NOMO-1 (cell line): ENCODE measurements around the gene UVRAG.

Experiments
- DNase-seq, 2 experiments: peaks; one replicate each; lab custom pipeline; 2025; ENCODE audit not compliant: unreplicated experiment in 2 of 2; lab: John Stamatoyannopoulos, UW

UVRAG gene

DNA sequence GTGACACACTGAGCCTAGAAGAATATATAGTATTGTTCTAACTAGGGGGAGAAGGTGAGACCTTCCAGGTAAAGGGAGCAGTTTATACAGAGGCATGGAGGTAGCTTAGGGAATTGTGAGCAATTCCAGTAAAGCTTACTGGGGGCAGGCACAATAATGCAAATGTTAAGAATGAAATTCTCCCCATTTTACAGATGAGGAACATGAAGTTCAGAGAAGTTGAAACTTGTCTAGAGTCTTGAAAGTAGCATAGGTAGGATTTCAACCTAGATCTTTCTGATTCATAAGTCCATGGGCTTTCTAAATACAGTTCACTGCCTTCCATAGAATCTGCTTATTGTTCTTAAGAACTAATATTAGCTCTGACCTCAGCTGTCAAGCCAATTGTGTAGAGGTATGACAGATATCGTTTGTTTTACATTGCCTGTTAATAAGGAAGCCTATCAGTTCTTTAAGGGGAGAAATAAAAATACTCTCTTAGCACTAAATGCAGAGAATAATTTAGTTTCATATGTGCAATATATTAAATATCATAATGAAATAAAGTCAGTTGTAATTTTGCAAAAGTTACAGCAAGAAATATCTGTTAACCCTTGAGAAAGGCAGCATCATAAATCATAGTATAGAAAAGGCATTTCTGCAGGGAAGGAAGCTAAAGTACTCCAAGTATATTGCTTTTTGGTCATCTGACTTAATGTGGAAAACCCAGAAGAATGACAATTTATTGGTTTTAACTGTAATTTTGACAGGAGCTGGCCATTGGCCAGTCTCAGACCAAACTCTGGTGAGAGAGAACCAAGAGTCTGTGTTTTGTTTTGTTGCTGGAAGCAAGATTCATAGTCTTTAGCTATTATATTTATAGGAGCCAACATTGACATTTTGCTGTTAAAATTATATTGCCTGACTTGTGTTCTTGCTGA, 181.8 kb downstream of the UVRAG start:
- no peak for DNase-seq

GRCh38 chr11:76004400-76004799, 189.4 kb downstream of the UVRAG start:
- DNase-seq: no peak

DNA sequence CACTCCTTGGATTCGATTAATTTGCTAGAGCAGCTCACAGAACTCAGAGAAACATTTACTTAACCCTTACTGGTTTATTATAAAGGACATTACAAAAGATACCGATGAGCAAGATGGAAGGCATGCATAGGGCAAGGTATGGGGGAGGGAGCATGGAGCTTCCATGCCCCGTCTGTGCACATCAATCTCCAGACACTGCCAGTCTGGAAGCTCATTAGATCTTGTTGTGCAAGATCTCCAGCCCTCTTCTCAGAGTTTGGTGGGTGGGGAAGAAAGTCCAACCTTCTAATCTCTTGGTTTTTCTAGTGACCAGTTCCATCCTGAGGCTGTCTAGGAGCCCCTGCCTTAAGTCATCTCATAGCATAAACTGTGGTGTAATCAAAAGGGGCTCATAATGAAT, 190.7 kb downstream of the UVRAG start:
- no peak for DNase-seq

DNA sequence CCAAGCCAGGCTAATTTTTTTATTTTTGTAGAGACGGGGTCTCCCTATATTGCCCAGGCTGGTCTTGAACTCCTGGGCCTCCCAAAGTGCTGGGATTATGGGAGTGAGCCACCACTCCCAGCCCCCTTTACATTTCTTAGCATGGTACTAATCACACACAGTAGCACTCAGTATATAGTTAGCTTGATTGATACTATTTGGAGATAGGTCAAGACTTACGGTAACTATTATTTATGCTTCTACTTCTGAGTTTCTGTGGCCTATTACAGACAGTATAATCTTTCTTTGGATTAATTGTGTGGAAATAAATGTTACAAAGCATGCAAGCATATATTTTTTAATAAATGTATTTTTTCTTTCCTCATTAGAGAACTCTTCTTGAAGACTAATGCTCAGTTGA, 192.2 kb downstream of the UVRAG start:
- DNase-seq: no peak

GRCh38 chr11:76008474-76008873, 193.5 kb downstream of the UVRAG start:
- no peak for DNase-seq

DNA sequence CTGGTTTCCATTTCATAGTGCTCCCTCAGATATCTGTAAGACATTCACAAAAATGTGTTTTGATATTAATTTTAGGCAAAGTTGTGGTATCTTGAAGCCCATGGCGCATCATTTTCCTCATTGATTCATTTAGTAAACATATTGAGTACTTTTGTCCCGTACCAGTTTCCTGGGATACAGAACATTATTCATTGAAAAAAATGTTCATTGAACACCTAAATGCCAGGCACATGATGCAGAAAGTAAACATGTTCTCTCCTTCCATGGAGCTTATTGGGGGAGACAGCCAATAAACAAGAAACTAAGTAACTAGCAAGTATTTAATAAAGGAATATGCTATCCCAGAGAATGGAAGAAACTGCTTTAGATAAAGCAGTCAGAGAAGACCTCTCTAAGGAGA, 195.0 kb downstream of the UVRAG start:
- DNase-seq: no peak

GRCh38 chr11:76013526-76013925, 198.5 kb downstream of the UVRAG start:
- no peak for DNase-seq

DNA sequence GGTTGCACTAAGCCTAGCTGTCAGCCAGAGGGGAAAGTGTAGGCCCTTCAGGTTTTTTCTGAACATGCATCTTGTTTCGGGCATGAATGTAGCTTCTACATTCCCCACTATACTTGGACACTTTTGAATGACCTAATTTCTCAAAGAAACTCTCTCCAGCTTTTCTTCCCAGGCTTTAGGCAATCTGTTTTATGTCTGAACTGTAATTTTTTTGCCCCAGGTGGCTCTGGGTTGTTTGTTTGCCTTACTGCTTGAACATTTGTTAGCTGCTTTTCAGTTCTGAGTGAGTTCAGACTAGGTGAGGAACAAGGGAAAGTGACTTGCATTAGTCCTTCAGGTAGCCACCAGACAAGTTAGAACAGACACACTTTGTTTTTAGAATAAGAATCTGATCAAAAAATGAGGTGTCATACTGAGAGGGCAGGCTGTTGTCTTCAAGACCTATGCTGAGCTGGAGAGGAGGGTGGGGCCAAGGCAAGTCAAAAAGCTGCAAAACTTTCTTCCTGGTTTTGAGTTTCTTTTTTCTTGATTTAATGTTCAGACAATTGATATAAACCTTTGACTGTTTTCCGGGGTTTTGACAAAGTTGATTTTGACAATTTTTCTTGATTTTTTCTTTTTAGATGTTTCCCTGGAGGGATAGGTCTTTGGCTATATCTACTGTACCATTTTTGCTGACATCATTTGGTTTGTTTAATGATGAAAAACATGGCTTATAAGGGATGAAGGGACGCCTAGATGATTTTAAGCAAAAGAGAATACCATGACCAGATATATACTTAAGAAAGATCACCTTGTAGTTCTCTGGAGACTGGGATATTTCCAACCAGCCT, 208.4 kb downstream of the UVRAG start:
- no peak for DNase-seq

DNA sequence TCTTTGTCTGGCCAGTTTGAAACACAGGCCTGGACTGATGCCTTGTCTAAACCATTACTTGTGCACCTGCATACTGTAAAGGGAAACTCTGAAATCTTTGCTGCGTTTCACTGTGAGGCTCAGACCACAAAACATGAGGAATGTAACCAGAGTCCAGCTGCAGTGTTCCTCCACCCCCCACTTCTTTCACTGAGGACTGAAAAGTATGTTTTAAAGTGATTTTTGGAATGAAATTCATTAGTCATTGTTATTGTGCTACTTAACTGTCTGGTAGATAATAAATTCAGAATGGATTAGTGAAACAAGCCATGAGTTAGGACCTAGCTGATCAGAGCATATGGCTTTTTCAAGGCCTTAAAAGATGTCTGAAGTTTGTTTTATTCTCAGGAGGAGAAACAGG, 210.1 kb downstream of the UVRAG start:
- DNase-seq: no peak

DNA sequence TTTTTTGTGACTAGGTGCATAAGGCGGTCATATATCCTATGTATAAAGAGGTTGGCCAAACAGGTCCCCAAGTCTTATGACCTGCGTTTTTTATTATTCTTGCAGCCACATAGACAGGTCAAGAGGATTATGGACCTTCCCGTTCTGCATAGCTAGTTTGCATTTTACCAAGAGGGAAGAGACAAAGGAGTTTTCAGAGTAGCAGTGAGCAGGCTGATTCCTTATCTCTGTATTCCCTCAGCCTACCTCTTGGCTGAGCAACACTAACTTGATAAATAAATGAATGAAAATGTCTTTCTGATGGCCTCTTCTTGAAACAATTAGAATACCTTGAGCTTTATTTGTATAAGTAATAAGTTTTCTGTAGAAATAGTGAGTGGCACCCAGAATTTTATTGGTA, 210.8 kb downstream of the UVRAG start:
- DNase-seq: no peak

GRCh38 chr11:76026281-76026680, 211.3 kb downstream of the UVRAG start:
- no peak for DNase-seq

GRCh38 chr11:76026862-76027261, 211.9 kb downstream of the UVRAG start:
- no peak for DNase-seq

DNA sequence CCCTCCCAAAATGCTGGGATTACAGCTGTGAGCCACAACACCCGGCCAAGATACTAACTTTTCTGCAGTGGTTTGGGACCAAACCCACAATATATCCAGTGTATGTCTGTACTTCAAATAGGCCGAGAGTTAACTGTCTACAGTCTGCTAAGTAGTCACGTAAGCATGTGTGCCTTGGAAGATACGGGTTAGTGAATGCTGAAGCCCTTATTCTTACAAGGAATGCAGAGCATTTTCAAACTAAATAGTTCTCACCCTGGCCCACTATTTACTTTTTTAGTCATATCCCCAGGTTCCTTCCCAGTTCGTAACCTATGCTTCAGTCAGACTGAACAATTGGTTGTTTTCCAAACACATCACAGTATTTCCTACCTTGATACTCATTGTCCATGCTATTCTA, 215.3 kb downstream of the UVRAG start:
- no peak for DNase-seq

DNA sequence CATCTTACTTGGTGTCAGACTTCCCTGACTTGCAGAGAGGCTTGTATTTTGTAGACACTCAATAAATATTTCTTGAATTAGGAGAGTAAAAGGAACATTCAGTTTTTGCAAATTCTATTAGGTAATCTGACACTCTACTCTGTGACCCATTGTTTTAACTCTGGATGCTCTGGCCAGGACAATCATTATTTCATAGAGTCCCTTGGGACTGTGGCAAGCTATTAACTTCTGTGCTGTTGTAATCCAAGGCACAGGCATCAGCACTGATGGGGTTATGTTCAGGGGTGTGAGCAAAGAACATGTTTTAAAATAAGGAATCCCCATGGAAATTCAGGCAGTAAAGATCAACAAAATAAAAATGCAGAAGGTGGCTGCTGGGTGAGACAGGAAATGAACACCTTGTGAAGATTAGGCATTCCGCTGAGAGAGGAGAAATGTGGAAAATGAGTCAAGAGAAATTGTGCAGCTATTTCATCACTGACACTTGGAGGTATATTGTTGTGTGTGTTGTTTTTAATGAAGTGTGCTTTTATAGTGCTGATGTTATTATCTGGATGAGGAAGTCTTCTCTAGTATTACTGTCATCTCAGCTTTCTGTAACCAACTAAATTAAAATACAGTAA, 216.1 kb downstream of the UVRAG start:
- no peak for DNase-seq

GRCh38 chr11:76033699-76034098, 218.7 kb downstream of the UVRAG start:
- DNase-seq: peak in 1 of 2 experiments; percentile 52

GRCh38 chr11:76035020-76035419, 220.0 kb downstream of the UVRAG start:
- DNase-seq: no peak

GRCh38 chr11:76038608-76039007, 223.6 kb downstream of the UVRAG start:
- DNase-seq: no peak

DNA sequence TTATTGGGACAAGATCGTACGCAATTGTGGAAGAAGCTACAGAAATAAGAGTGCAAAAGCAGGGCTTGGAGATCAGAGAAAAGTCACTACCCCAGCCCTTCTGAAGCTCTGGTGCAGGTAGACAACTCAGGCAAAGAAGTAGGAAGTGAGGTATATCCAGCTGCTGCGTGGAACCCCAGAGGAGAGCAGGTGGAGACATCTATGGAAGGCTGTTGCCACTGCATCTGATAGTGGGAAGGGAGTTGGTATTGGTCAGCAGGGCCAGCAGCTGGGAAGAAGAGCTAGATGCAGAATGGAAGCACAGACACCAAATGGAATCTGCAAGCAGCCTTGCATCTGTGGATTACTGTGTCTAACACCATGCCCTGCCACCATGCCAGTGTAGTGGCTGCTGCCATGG, 226.2 kb downstream of the UVRAG start:
- DNase-seq: no peak

DNA sequence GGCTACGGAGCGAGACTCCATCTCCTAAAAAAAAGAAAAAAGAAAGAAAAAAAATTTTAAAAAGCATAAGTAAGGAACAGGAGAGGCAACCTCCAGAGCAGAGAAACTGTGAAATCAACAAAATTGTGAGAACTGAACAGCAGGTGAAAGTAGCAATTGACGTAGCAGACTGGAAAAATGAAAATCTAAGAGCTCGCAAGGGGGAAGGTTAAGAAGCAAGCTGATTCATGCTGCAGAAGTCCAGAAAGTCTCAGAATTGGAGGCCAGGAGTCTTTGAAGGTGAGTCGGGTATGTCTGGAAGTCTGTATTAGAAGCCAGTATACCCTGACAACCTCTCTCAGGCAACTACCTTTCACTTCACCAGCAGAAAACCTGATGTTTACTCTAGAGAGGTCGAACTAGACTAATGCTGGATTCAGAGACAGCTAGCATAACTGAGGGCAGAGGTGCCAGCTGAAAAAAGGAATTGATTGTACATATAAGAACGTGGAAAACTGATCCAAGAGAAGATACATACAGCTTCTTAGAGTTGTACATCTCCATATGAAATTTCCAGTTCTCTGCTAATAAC, 229.8 kb downstream of the UVRAG start:
- DNase-seq: no peak

DNA sequence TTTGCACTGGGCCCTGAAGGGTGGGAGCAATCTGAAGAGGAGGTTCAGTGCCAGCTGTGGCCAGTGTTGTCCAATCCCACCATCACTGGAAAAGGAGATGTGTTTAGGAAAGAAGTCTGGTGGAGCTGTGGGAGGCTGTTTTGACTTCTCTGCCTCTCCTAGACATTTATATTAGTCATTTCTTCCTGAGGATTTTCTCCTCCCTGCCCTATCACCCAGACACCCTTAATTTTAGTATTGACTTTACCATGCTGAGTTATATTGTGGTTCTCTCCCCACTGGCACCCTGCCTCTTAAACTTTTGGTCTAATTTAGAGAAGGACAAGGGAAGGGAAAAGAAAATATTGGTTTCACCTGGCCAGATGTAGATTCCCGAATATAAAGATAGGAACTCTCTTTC, 232.2 kb downstream of the UVRAG start:
- DNase-seq: no peak

DNA sequence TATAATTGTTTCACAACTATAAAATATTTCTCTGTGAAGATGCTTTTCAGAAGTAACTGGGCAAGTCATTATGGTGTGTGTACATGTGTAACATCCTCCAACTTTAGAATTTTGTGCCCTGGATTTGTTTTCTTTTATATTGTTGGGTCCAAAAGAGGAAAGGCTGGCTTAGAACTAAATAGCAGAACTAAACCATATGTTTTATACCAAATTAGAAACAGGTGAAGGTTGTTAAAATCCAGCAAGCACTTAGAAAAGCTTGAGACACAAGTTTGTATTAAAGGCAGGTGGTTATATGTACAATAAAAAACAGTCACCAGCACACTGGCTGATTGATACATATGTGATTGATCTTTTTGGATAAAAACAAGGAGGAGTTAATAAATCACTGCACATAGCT, 232.8 kb downstream of the UVRAG start:
- DNase-seq: no peak
